HG02981 (cell line): Measurements from ENCODE around the gene GRID2.
A peak's percentile ranks its signal among the peaks of the same experiment; 100 is the strongest.

Experiments used
- ATAC-seq: cut with Tn5 transposase; IDR thresholded peaks from one replicate; pipeline ENCODE4 v1.9.1; 2021; ENCODE audit warnings: mild to moderate bottlenecking, moderate library complexity; ENCODE audit not compliant: unreplicated experiment

Gene GRID2

GRCh38 chr4:93730251-93730650 lies 1426.5 kb downstream of the GRID2 start:
- ATAC-seq, result no peak

- no peak for ATAC-seq
Measured at GRCh38 chr4:93730760-93731159, 1427.0 kb downstream of the GRID2 start.

- no peak for ATAC-seq
Measured at GRCh38 chr4:93731456-93731855, 1427.7 kb downstream of the GRID2 start.

GRCh38 chr4:93732509-93732908 lies 1428.7 kb downstream of the GRID2 start:
- no peak for ATAC-seq

GRCh38 chr4:93740890-93741289 lies 1437.1 kb downstream of the GRID2 start:
- no peak for ATAC-seq

- ATAC-seq, result no peak
Measured at GRCh38 chr4:93743022-93743421, 1439.3 kb downstream of the GRID2 start.

GRCh38 chr4:93743635-93744034 lies 1439.9 kb downstream of the GRID2 start:
- ATAC-seq, result no peak

- no peak for ATAC-seq
Measured at GRCh38 chr4:93744961-93745360, 1441.2 kb downstream of the GRID2 start.

GRCh38 chr4:93746031-93746430 lies 1442.3 kb downstream of the GRID2 start:
- no peak for ATAC-seq

- no peak for ATAC-seq
Measured at GRCh38 chr4:93747220-93747619, 1443.5 kb downstream of the GRID2 start.

- peak; percentile 22 for ATAC-seq
Measured at GRCh38 chr4:93748373-93749291, 1444.9 kb downstream of the GRID2 start.

GRCh38 chr4:93749292-93749761 lies 1445.6 kb downstream of the GRID2 start:
- ATAC-seq, result peak; percentile 80

GRCh38 chr4:93751411-93751810 lies 1447.6 kb downstream of the GRID2 start:
- peak; percentile 47 for ATAC-seq

- ATAC-seq, result no peak
Measured at GRCh38 chr4:93756101-93756500, 1452.3 kb downstream of the GRID2 start.

- ATAC-seq, result no peak
Measured at GRCh38 chr4:93759506-93759905, 1455.7 kb downstream of the GRID2 start.

- no peak for ATAC-seq
Measured at GRCh38 chr4:93760284-93760683, 1456.5 kb downstream of the GRID2 start.

- ATAC-seq, result no peak
Measured at GRCh38 chr4:93761286-93761685, 1457.5 kb downstream of the GRID2 start.

- ATAC-seq, result peak; percentile 69
Measured at GRCh38 chr4:93764639-93765246, 1461.0 kb downstream of the GRID2 start.

- no peak for ATAC-seq
Measured at GRCh38 chr4:93767917-93768316, 1464.2 kb downstream of the GRID2 start.

- no peak for ATAC-seq
Measured at GRCh38 chr4:93770201-93770600, 1466.4 kb downstream of the GRID2 start.

GRCh38 chr4:93771640-93772411 lies 1468.1 kb downstream of the GRID2 start:
- no peak for ATAC-seq
